Cardiac fibroblast (primary cell): ENCODE data around the gene IPO9.
"Not testable (repeated sequence)": the region's sequence is repeated elsewhere in the genome, so short reads cannot be mapped to it uniquely, and the experiment has no call there.

Experiments
- DNase-seq, 2 donors: peaks; one replicate each; pipeline versions ENCODE4 v3.0.0 to v3.0.0-alpha.2; 2010; ENCODE audit warnings: low read depth in 2 of 2
- H3K4me3 ChIP-seq, 2 donors: replicated peaks in 1 of 2; 1 replicate in 1 of 2; 2 replicates in 1 of 2; pipeline ENCODE4 v1.5.1; 2011; ENCODE audit warnings: low read depth in 2 of 2, low read length in 2 of 2, mild to moderate bottlenecking in 2 of 2, moderate library complexity in 1 of 2
- CTCF ChIP-seq: IDR thresholded peaks from one replicate; pipeline ENCODE4 v1.5.1; 2011; ENCODE audit warnings: low read depth, mild to moderate bottlenecking, low read length, inconsistent platforms

The IPO9 gene

GRCh38 chr1:201851949-201852348, 23.0 kb downstream of the IPO9 start:
- no peak for TF ChIP-seq CTCF
- DNase-seq, result no peak
- no peak overlapping the region for H3K4me3 ChIP-seq

- DNase-seq, H3K4me3 ChIP-seq: not testable (repeated sequence)
These were observed 27.8 kb downstream of the IPO9 start for GRCh38 chr1:201856722-201857121.

- TF ChIP-seq CTCF, result no peak
- DNase-seq, result peak in 1 of 2 donors; percentile 31
- H3K4me3 ChIP-seq, result no peak overlapping the region
These were observed 30.5 kb downstream of the IPO9 start for GRCh38 chr1:201859424-201859823.

GRCh38 chr1:201861448-201861847, 32.5 kb downstream of the IPO9 start:
- DNase-seq, result no peak
- H3K4me3 ChIP-seq, result no peak overlapping the region
- no peak for TF ChIP-seq CTCF

- peak in 1 of 2 donors; percentile 46 for DNase-seq
- no peak for TF ChIP-seq CTCF
- no peak overlapping the region for H3K4me3 ChIP-seq
These were observed 41.4 kb downstream of the IPO9 start for GRCh38 chr1:201870397-201870796.

- no peak for DNase-seq
- TF ChIP-seq CTCF, result no peak
- H3K4me3 ChIP-seq, result no peak overlapping the region
These were observed 45.7 kb downstream of the IPO9 start for GRCh38 chr1:201874672-201875071.

- no peak overlapping the region for H3K4me3 ChIP-seq
- peak; percentile 27 to 43 for DNase-seq
- peak; percentile 56 for TF ChIP-seq CTCF
These were observed 47.3 kb downstream of the IPO9 start for GRCh38 chr1:201876148-201876818.
